Hair follicular keratinocyte (primary cell): ENCODE data around the gene TMA7B. TPM values are rescaled to one million over a fixed set of nuclear protein-coding genes. Genes with fewer than 3 reads are reported as not detected.

Experiments
- total RNA-seq: library from RNA; depleted of rRNA; stranded (reverse); fragments of >200 nt; gene quantifications from 2 replicates; pipeline ENCODE4 v1.2.3, GENCODE V29; 2015

TMA7B gene
- total RNA-seq: not detected in 2 replicates

DNA sequence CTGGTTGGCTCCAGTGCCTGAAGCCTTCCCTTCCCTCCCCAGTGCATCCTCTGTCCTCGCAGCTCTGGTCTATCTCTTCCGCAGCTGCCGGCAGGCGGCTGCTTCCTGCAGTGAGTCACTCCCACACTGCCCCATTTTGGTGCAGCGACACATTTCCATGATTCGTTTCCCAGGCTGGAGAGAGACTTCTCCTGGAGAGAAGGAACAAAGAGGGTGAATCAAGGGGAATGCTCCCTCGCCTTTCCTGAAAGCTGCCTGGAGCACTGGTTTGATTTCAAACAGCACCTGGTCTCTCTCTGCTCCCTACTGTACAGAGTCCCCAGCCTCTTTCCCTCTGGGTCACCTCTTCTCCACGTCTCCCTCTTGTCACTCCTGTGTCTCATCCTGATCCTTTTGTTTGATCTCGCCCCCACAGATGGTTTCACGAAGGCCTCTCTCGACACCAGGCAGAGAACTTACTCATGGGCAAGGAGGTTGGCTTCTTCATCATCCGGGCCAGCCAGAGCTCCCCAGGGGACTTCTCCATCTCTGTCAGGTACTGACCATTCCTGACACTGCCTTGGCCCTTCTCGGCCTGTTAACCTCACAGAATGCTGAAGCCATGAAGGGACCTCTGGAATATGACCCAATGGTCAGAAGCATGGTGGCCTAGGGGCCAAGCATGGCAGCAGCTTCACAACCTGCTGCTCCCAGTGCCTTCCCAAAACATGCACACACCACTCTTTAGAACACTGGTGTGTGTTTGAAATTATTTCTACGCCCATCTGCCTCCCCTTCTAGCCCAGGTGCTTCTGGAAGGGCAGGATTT, at the start of gene TMA7B:
Gene TMA7B (plus strand): TSS at position 758 of the 808 bp plus-strand sequence. CDS start 3,978 bp downstream, outside the sequence.

DNA sequence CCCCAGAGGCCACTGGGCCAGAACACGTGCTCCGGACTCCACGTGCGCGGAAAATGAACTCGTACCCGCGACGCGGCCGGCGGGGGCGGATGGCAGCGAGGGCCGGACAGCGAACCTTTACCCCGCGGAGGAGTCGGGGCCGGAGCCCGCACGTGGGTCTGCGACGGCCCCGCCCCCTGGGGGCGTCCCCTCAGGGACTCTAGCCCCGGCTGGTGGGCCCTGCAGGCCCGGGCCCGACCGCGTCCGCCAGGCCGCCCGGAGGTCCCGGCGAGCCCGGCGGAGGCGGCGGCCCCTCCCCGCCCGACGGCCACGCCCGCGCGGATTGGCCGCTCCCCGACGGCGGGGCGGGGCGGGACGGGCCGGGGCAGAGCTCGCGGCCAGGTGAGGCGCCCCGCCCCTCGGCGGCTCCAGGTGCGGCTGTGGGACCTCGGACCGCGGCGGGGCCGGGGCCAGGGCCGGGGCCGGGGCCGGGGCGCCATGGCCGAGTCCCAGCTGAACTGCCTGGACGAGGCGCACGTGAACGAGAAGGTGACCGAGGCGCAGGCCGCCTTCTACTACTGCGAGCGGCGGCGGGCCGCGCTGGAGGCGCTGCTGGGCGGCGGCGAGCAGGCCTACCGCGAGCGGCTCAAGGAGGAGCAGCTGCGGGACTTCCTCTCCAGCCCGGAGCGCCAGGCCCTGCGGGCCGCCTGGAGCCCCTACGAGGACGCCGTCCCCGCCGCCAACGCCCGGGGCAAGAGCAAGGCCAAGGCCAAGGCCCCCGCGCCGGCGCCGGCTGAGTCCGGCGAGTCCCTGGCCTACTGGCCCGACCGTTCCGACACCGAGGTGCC, 34.6 kb downstream of the TMA7B start, which contains the start of gene FAM83F:
Gene FAM83F (plus strand): TSS at position 389 of the 827 bp plus-strand sequence. CDS start 89 bp downstream, at position 478.

Other genes with a start within 250 kb of the TMA7B start
- not detected in 2 replicates for gene ENTHD1, start 66.6 kb upstream of the TMA7B start, total RNA-seq
- not detected in 2 replicates for gene GRAP2, start 59.3 kb upstream of the TMA7B start, total RNA-seq
- gene FAM83F, start 34.6 kb downstream of the TMA7B start, total RNA-seq: 37.5 and 46.1 TPM in 2 replicates
- 8.5 and 9.2 TPM in 2 replicates for gene TNRC6B, start 217.5 kb downstream of the TMA7B start, total RNA-seq